Mesothelial cell of epicardium (in vitro differentiated cells): ENCODE data around the gene RFTN1. TPM values are rescaled to one million over a fixed set of nuclear protein-coding genes. Genes with fewer than 3 reads are reported as not detected.

Experiments
- DNase-seq, 2 experiments: peaks; one replicate each; pipeline ENCODE4 v3.0.0; 2021; ENCODE audit warnings: low spot score in 2 of 2; ENCODE audit not compliant: unreplicated experiment in 2 of 2
- H3K27ac Mint-ChIP-seq: 2 replicates; pipeline ENCODE4 v1.8.0; 2021; ENCODE audit warnings: mixed read lengths
- H3K27me3 Mint-ChIP-seq: 2 replicates; pipeline ENCODE4 v1.8.0; 2021; ENCODE audit warnings: low read depth, mixed read lengths
- H3K36me3 Mint-ChIP-seq: 2 replicates; pipeline ENCODE4 v1.8.0; 2021; ENCODE audit warnings: mixed read lengths
- H3K4me1 Mint-ChIP-seq: 2 replicates; pipeline ENCODE4 v1.8.0; 2021; ENCODE audit warnings: mixed read lengths
- H3K4me3 Mint-ChIP-seq: 2 replicates; pipeline ENCODE4 v1.8.0; 2021; ENCODE audit warnings: mild to moderate bottlenecking, moderate library complexity, mixed read lengths
- H3K9me3 Mint-ChIP-seq: 2 replicates; pipeline ENCODE4 v1.8.0; 2021; ENCODE audit warnings: mixed read lengths
- CTCF ChIP-seq: fragments of 200-600 bp; sonication (generic); IDR thresholded peaks from one replicate; pipeline ENCODE4 v1.5.0; 2021; ENCODE audit warnings: antibody characterized with exemption; ENCODE audit not compliant: unreplicated experiment
- total RNA-seq: library from RNA; stranded (reverse); gene quantifications from 3 replicates; pipeline ENCODE4 v1.2.1, GENCODE V29; 2021

Gene RFTN1
- total RNA-seq, 1 donor from 2014 or later, result 10.0 TPM

GRCh38 chr3:16385151-16385550 is 128.3 kb downstream of the RFTN1 start:
- Mint-ChIP-seq H3K27ac (no peak overlapping the region), H3K4me1 (peaks cover 4% of the 10 kb centered on the region), H3K9me3 (no peaks in the 10 kb centered on the region)

GRCh38 chr3:16383864-16384263 is 129.6 kb downstream of the RFTN1 start:
- H3K36me3 Mint-ChIP-seq, result no peaks in the 10 kb centered on the region
- no peak overlapping the region for H3K27ac Mint-ChIP-seq
- no peaks in the 10 kb centered on the region for H3K4me1 Mint-ChIP-seq
- H3K27me3 Mint-ChIP-seq, result no peaks in the 10 kb centered on the region
- DNase-seq, result no peak
- H3K9me3 Mint-ChIP-seq, result no peaks in the 10 kb centered on the region
- no peak overlapping the region for H3K4me3 Mint-ChIP-seq
- no peak for TF ChIP-seq CTCF

More at GRCh38 chr3:16385151-16385550, 128.3 kb downstream of the RFTN1 start:
- no peak for DNase-seq
- Mint-ChIP-seq H3K36me3 (no peaks in the 10 kb centered on the region), H3K4me3 (no peak overlapping the region), H3K27me3 (no peaks in the 10 kb centered on the region)
- no peak for TF ChIP-seq CTCF

- H3K4me3 Mint-ChIP-seq, result no peak overlapping the region
- DNase-seq, result no peak
- no peaks in the 10 kb centered on the region for H3K36me3 Mint-ChIP-seq
- H3K9me3 Mint-ChIP-seq, result no peaks in the 10 kb centered on the region
- H3K27ac Mint-ChIP-seq, result no peak overlapping the region
- no peaks in the 10 kb centered on the region for H3K27me3 Mint-ChIP-seq
- H3K4me1 Mint-ChIP-seq, result no peaks in the 10 kb centered on the region
- no peak for TF ChIP-seq CTCF
Observed at GRCh38 chr3:16382845-16383244, 130.7 kb downstream of the RFTN1 start.

GRCh38 chr3:16381426-16381825 is 132.1 kb downstream of the RFTN1 start:
- no peak for DNase-seq
- Mint-ChIP-seq H3K4me1 (no peaks in the 10 kb centered on the region), H3K27ac (no peak overlapping the region), H3K4me3 (no peak overlapping the region), H3K36me3 (no peaks in the 10 kb centered on the region), H3K27me3 (no peaks in the 10 kb centered on the region), H3K9me3 (no peaks in the 10 kb centered on the region)
- TF ChIP-seq CTCF, result no peak

GRCh38 chr3:16380421-16380820 is 133.1 kb downstream of the RFTN1 start:
- no peak overlapping the region for H3K27ac Mint-ChIP-seq
- H3K4me1 Mint-ChIP-seq, result peaks cover under 1% of the 10 kb centered on the region
- H3K27me3 Mint-ChIP-seq, result no peaks in the 10 kb centered on the region
- no peak for DNase-seq
- no peaks in the 10 kb centered on the region for H3K36me3 Mint-ChIP-seq
- no peaks in the 10 kb centered on the region for H3K9me3 Mint-ChIP-seq
- H3K4me3 Mint-ChIP-seq, result no peak overlapping the region
- TF ChIP-seq CTCF, result no peak

- Mint-ChIP-seq H3K4me1 (peaks cover 5% of the 10 kb centered on the region), H3K36me3 (no peaks in the 10 kb centered on the region), H3K27ac (no peak overlapping the region), H3K9me3 (no peaks in the 10 kb centered on the region), H3K27me3 (no peaks in the 10 kb centered on the region), H3K4me3 (no peak overlapping the region)
- no peak for DNase-seq
- no peak for TF ChIP-seq CTCF
Observed at GRCh38 chr3:16379838-16380237, 133.7 kb downstream of the RFTN1 start.
